ENCODE results near the gene NXT1. TPM values are rescaled to one million over a fixed set of nuclear protein-coding genes. Genes with fewer than 3 reads are reported as not detected.

NXT1 gene
- polyA plus RNA-seq, 4 donors: 4.9 to 22.2 (median 13.7) TPM

Other genes with a start within 250 kb of the NXT1 start
- 1 to 10 TPM; 3.2 to 8.3 (median 4.8) TPM for gene GZF1, start 11.4 kb downstream of the NXT1 start, polyA plus RNA-seq
- gene NAPB, start 70.7 kb downstream of the NXT1 start, polyA plus RNA-seq: 10 to 100 TPM in 1 of 4 donors, 1 to 10 TPM in 3; 3.2 to 12.8 (median 7.0) TPM
- gene CSTL1, start 88.9 kb downstream of the NXT1 start, polyA plus RNA-seq: not detected
- gene CST11, start 102.1 kb downstream of the NXT1 start, polyA plus RNA-seq: not detected
- gene CST8, start 140.3 kb downstream of the NXT1 start, polyA plus RNA-seq: not detected
- gene CST9L, start 217.7 kb downstream of the NXT1 start, polyA plus RNA-seq: not detected